NT2/D1 (cell line): ENCODE results near the gene ATP11C.
A peak's percentile ranks its signal among the peaks of the same experiment; 100 is the strongest.

Experiments used
- DNase-seq: peaks from one replicate; pipeline ENCODE4 v3.0.0-alpha.2; 2011; ENCODE audit warnings: low read depth, low spot score
- H3K27me3 ChIP-seq: 2 replicates; pipeline ENCODE4 v1.6.0; 2011; ENCODE audit warnings: mild to moderate bottlenecking; ENCODE audit not compliant: insufficient read length, insufficient read depth
- H3K36me3 ChIP-seq: 2 replicates; pipeline ENCODE4 v1.6.1; 2011; ENCODE audit warnings: mild to moderate bottlenecking, low read length, mixed read lengths; ENCODE audit not compliant: insufficient read depth, insufficient read length
- H3K4me1 ChIP-seq: 2 replicates; pipeline ENCODE4 v1.5.1; 2011; ENCODE audit not compliant: insufficient read depth, insufficient read length
- H3K4me3 ChIP-seq: 2 replicates; pipeline ENCODE4 v1.5.1; 2011; ENCODE audit warnings: low read depth; ENCODE audit not compliant: insufficient read length
- H3K9ac ChIP-seq: 2 replicates; pipeline ENCODE4 v1.6.0; 2011; ENCODE audit warnings: low read depth; ENCODE audit not compliant: insufficient read length
- H3K9me3 ChIP-seq: 2 replicates; pipeline ENCODE4 v1.5.1; 2011; ENCODE audit warnings: mild to moderate bottlenecking, low read length; ENCODE audit not compliant: insufficient read depth
- SUZ12 ChIP-seq: IDR thresholded peaks from 2 replicates; pipeline ENCODE4 v1.6.1; 2011; ENCODE audit not compliant: insufficient read length, insufficient read depth; ENCODE audit errors: extremely low read depth
- YY1 ChIP-seq: IDR thresholded peaks from 2 replicates; pipeline ENCODE4 v1.6.1; 2011; ENCODE audit not compliant: insufficient read length, insufficient read depth
- ZNF274 ChIP-seq: IDR thresholded peaks from 2 replicates; pipeline ENCODE4 v1.6.1; 2011; ENCODE audit warnings: mild to moderate bottlenecking, low read depth, low read length

ATP11C gene

DNA sequence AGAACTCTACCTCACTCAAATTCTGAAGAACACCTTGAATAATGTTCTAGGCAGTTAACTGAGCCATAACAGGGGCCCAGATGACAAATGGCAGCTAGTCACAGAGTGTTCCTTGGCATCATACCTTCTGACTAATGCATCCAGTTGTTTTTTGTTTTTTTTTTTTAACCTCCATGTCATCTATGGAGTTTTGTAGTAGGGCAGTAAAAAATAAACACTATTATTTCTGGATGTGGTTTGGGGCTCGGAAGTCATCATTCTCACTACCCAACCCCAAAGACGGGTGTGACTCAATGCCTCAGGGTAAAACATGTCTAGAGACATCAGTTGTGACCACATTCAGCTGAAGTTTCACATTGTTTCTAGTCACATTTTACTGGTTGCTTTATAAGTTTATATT is 193.7 kb downstream of the ATP11C start:
- no peaks in the 10 kb centered on the region for H3K36me3 ChIP-seq
- no peak overlapping the region for H3K9ac ChIP-seq
- H3K27me3 ChIP-seq, result no peaks in the 10 kb centered on the region
- H3K4me1 ChIP-seq, result no peaks in the 10 kb centered on the region
- no peak overlapping the region for H3K4me3 ChIP-seq
- no peak for DNase-seq
- TF ChIP-seq SUZ12 (no peak), YY1 (no peak), ZNF274 (no peak)
- no peaks in the 10 kb centered on the region for H3K9me3 ChIP-seq

GRCh38 chrX:139738581-139738980 is 194.3 kb downstream of the ATP11C start:
- Histone ChIP-seq H3K9ac (no peak overlapping the region), H3K4me3 (no peak overlapping the region), H3K27me3 (no peaks in the 10 kb centered on the region), H3K36me3 (no peaks in the 10 kb centered on the region), H3K9me3 (no peaks in the 10 kb centered on the region), H3K4me1 (no peaks in the 10 kb centered on the region)
- DNase-seq, result no peak
- TF ChIP-seq YY1 (no peak), SUZ12 (no peak), ZNF274 (no peak)

GRCh38 chrX:139736151-139736550 is 196.7 kb downstream of the ATP11C start:
- Histone ChIP-seq H3K9me3 (no peaks in the 10 kb centered on the region), H3K4me3 (no peak overlapping the region), H3K27me3 (no peaks in the 10 kb centered on the region), H3K4me1 (no peaks in the 10 kb centered on the region), H3K36me3 (no peaks in the 10 kb centered on the region), H3K9ac (no peak overlapping the region)
- no peak for TF ChIP-seq ZNF274
- no peak for TF ChIP-seq SUZ12
- no peak for TF ChIP-seq YY1
- no peak for DNase-seq

DNA sequence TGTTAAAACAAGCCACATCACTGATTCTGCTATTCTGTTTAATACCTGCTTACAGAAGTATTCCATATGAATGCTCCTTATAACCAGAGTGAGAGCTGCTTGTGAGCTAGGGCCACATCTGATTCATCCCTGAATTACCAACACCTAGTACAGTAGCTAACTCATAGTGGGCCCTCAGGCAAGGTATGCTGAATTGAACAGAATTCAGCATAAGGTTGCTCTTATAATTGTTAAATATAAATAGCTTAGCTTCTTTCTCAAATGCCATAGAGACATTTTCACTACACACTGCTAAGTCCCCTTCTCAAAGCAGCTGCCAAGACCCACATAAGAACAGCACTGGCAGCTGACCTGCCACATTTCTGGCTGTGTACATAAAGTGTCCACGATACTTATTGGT is 197.9 kb downstream of the ATP11C start:
- no peak overlapping the region for H3K9ac ChIP-seq
- H3K4me1 ChIP-seq, result no peaks in the 10 kb centered on the region
- H3K36me3 ChIP-seq, result no peaks in the 10 kb centered on the region
- TF ChIP-seq ZNF274, result no peak
- TF ChIP-seq SUZ12, result no peak
- TF ChIP-seq YY1, result no peak
- H3K27me3 ChIP-seq, result no peaks in the 10 kb centered on the region
- no peaks in the 10 kb centered on the region for H3K9me3 ChIP-seq
- no peak for DNase-seq
- no peak overlapping the region for H3K4me3 ChIP-seq

GRCh38 chrX:139725720-139726119 is 207.1 kb downstream of the ATP11C start:
- no peak overlapping the region for H3K9ac ChIP-seq
- no peak for DNase-seq
- H3K9me3 ChIP-seq, result no peaks in the 10 kb centered on the region
- no peak for TF ChIP-seq YY1
- no peak for TF ChIP-seq SUZ12
- TF ChIP-seq ZNF274, result no peak
- H3K4me1 ChIP-seq, result no peaks in the 10 kb centered on the region
- H3K4me3 ChIP-seq, result no peak overlapping the region
- no peaks in the 10 kb centered on the region for H3K27me3 ChIP-seq
- H3K36me3 ChIP-seq, result no peaks in the 10 kb centered on the region

DNA sequence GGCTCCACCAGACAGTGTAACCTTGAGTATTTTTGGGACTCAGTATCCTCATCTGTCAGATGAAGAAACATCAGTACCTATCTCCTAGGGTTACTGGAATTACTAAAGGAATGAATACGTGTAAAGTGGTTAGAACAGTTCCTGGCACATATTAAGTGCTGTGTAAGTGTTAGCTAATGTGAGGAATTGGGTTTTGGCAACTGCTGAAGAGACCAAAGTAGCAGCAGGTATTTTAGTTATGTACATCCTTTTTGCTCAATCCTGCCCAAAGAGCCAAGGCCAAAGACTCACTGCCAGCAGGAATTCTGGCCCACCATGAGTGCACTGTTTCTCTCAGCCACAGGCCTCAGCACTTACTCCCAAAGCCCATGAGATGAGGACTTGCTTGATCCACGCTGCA is 208.2 kb downstream of the ATP11C start:
- Histone ChIP-seq H3K27me3 (no peaks in the 10 kb centered on the region), H3K4me3 (no peak overlapping the region), H3K9ac (no peak overlapping the region), H3K9me3 (no peaks in the 10 kb centered on the region), H3K36me3 (no peaks in the 10 kb centered on the region), H3K4me1 (no peaks in the 10 kb centered on the region)
- TF ChIP-seq ZNF274 (no peak), YY1 (no peak), SUZ12 (no peak)
- no peak for DNase-seq

DNA sequence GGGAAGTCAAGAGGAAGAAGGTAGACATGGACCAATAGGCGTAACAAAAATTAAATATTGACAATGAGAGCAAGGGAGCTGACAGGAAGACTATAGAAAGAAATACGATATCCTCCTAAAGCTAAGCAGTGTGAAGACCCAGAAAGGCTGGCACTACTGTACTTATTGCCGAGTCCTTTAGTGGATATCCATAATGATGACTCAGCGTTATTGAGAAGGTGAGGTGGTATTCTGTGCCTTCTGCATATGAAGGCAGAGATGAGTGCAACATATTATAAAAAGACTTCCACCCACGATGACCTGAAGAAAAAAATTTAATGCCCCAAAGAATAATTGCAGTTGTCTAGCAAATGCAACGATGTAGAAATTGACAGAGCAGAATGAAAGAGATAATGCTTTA is 211.9 kb downstream of the ATP11C start:
- Histone ChIP-seq H3K36me3 (no peaks in the 10 kb centered on the region), H3K4me3 (no peak overlapping the region), H3K9ac (no peak overlapping the region), H3K4me1 (no peaks in the 10 kb centered on the region), H3K27me3 (no peaks in the 10 kb centered on the region), H3K9me3 (no peaks in the 10 kb centered on the region)
- no peak for TF ChIP-seq ZNF274
- TF ChIP-seq YY1, result no peak
- TF ChIP-seq SUZ12, result no peak
- no peak for DNase-seq

GRCh38 chrX:139720136-139720535 is 212.7 kb downstream of the ATP11C start:
- Histone ChIP-seq H3K9me3 (no peaks in the 10 kb centered on the region), H3K4me1 (no peaks in the 10 kb centered on the region), H3K36me3 (no peaks in the 10 kb centered on the region), H3K9ac (no peak overlapping the region), H3K27me3 (no peaks in the 10 kb centered on the region), H3K4me3 (no peak overlapping the region)
- DNase-seq, result peak; percentile 68
- TF ChIP-seq YY1, result no peak
- no peak for TF ChIP-seq SUZ12
- no peak for TF ChIP-seq ZNF274
